CD4-positive, alpha-beta T cell treated with Interleukin-17A for 1 hour (primary cell): ENCODE data around the gene INTS13.
A peak's percentile ranks its signal among the peaks of the same experiment; 100 is the strongest.
"Not testable (repeated sequence)": the region's sequence is repeated elsewhere in the genome, so short reads cannot be mapped to it uniquely, and the experiment has no call there.

Experiments
- DNase-seq: peaks from one replicate; pipeline ENCODE4 v3.0.0-alpha.2; 2020

Gene INTS13

GRCh38 chr12:26935636-26936378, 2.0 kb downstream of the INTS13 start:
- peak; percentile 43 for DNase-seq

- no peak for DNase-seq
Observed at GRCh38 chr12:26929590-26929989, 8.2 kb downstream of the INTS13 start.

- no peak for DNase-seq
Observed at GRCh38 chr12:26928661-26929060, 9.1 kb downstream of the INTS13 start.

- DNase-seq: no peak
Observed at GRCh38 chr12:26921886-26922285, 15.9 kb downstream of the INTS13 start.

GRCh38 chr12:26919216-26919555, 18.6 kb downstream of the INTS13 start:
- DNase-seq: no peak

- no peak for DNase-seq
Observed at GRCh38 chr12:26918321-26919215, 19.2 kb downstream of the INTS13 start.

GRCh38 chr12:26906704-26907103, 31.1 kb downstream of the INTS13 start:
- no peak for DNase-seq

GRCh38 chr12:26906024-26906423, 31.8 kb downstream of the INTS13 start:
- DNase-seq: no peak

GRCh38 chr12:26903396-26903795, 34.4 kb downstream of the INTS13 start:
- not testable (repeated sequence) for DNase-seq

GRCh38 chr12:26896913-26897312, 40.9 kb downstream of the INTS13 start:
- DNase-seq: no peak

- no peak for DNase-seq
Observed at GRCh38 chr12:26895672-26896071, 42.1 kb downstream of the INTS13 start.

GRCh38 chr12:26891704-26892103, 46.1 kb downstream of the INTS13 start:
- DNase-seq: no peak

- DNase-seq: no peak
Observed at GRCh38 chr12:26890784-26891183, 47.0 kb downstream of the INTS13 start.

- DNase-seq: peak; percentile 89
Observed at GRCh38 chr12:26884765-26885576, 52.8 kb downstream of the INTS13 start.

GRCh38 chr12:26880625-26881024, 57.2 kb downstream of the INTS13 start:
- no peak for DNase-seq

GRCh38 chr12:26878661-26879119, 59.1 kb downstream of the INTS13 start:
- DNase-seq: no peak

GRCh38 chr12:26874501-26875296, 63.1 kb downstream of the INTS13 start:
- no peak for DNase-seq

GRCh38 chr12:26872625-26873024, 65.2 kb downstream of the INTS13 start:
- DNase-seq: no peak

GRCh38 chr12:26871985-26872384, 65.8 kb downstream of the INTS13 start:
- DNase-seq: no peak

GRCh38 chr12:26870491-26871419, 67.0 kb downstream of the INTS13 start:
- DNase-seq: no peak

GRCh38 chr12:26869908-26870459, 67.8 kb downstream of the INTS13 start:
- no peak for DNase-seq
